ENCODE measurements around the gene IL12B. TPM values are rescaled to one million over a fixed set of nuclear protein-coding genes. Genes with fewer than 3 reads are reported as not detected.

IL12B gene
- total RNA-seq, 1 donor from 2014 or later, result not detected

GRCh38 chr5:159345336-159345735, 15.0 kb upstream of the IL12B start:
- H3K4me1 Mint-ChIP-seq (ENCODE audit: low read depth, unreplicated experiment), result no peaks in the 10 kb centered on the region
- no peak overlapping the region for H3K27ac Mint-ChIP-seq (ENCODE audit: unreplicated experiment)
- peaks cover 5% of the 10 kb centered on the region for H3K36me3 Mint-ChIP-seq (ENCODE audit: unreplicated experiment)
- no peak for DNase-seq
- peaks cover 4% of the 10 kb centered on the region for H3K27me3 Mint-ChIP-seq (ENCODE audit: unreplicated experiment)
- peaks cover 2% of the 10 kb centered on the region for H3K9me3 Mint-ChIP-seq (ENCODE audit: unreplicated experiment)
- TF ChIP-seq, protein P1, sequence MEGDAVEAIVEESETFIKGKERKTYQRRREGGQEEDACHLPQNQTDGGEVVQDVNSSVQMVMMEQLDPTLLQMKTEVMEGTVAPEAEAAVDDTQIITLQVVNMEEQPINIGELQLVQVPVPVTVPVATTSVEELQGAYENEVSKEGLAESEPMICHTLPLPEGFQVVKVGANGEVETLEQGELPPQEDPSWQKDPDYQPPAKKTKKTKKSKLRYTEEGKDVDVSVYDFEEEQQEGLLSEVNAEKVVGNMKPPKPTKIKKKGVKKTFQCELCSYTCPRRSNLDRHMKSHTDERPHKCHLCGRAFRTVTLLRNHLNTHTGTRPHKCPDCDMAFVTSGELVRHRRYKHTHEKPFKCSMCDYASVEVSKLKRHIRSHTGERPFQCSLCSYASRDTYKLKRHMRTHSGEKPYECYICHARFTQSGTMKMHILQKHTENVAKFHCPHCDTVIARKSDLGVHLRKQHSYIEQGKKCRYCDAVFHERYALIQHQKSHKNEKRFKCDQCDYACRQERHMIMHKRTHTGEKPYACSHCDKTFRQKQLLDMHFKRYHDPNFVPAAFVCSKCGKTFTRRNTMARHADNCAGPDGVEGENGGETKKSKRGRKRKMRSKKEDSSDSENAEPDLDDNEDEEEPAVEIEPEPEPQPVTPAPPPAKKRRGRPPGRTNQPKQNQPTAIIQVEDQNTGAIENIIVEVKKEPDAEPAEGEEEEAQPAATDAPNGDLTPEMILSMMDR (IDR thresholded peaks at IDR 0.05; ENCODE audit: partially characterized antibody, unreplicated experiment), result no peak
- no peak overlapping the region for H3K4me3 Mint-ChIP-seq (ENCODE audit: unreplicated experiment)

DNA sequence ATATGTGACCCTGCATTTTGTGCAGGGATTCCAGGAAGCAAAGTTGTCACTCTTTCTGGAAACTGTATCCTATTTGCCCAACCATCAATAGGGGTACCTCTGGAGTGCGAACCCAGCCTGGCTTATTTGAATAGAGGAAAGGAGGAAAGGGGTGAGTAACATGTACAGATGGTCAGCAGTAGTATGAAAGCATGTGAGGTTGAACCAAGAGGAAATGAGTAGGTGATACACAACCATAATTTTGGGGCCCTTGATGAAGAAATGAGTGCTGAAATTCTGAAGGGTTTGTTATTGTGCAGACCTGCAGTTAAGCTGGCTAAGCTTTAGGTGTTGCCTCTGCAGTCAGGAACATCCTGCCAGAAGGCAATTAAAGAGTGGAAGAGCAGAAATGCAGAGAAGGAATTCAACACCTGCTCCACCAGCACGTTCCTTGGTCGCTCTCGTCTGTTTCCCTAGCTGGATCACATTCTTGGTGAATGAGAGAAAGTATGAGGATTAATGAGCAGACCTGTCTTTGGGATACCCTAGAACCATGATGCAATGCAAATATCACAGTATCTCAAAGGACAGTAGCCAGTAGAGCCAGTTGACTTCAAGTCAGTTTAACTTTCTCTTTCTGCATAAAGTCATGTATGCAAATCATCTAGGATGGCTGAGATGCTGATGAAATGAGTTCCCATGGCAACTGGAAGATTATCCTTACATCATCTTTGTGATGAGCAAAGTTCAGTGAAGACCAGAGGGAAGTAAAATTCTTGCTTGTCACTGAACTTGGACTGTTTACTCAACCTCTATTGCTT, 13.2 kb upstream of the IL12B start:
- DNase-seq, result no peak
- peaks cover 5% of the 10 kb centered on the region for H3K36me3 Mint-ChIP-seq (ENCODE audit: unreplicated experiment)
- no peak overlapping the region for H3K27ac Mint-ChIP-seq (ENCODE audit: unreplicated experiment)
- H3K4me3 Mint-ChIP-seq (ENCODE audit: unreplicated experiment), result no peak overlapping the region
- H3K9me3 Mint-ChIP-seq (ENCODE audit: unreplicated experiment), result peaks cover 2% of the 10 kb centered on the region
- TF ChIP-seq, protein P1 (IDR thresholded peaks at IDR 0.05; ENCODE audit: partially characterized antibody, unreplicated experiment), result no peak
- peaks cover 4% of the 10 kb centered on the region for H3K27me3 Mint-ChIP-seq (ENCODE audit: unreplicated experiment)
- H3K4me1 Mint-ChIP-seq (ENCODE audit: low read depth, unreplicated experiment), result no peaks in the 10 kb centered on the region

- Mint-ChIP-seq H3K4me1 (ENCODE audit: low read depth, unreplicated experiment) (no peaks in the 10 kb centered on the region), H3K27ac (ENCODE audit: unreplicated experiment) (no peak overlapping the region), H3K36me3 (ENCODE audit: unreplicated experiment) (peaks cover 5% of the 10 kb centered on the region), H3K4me3 (ENCODE audit: unreplicated experiment) (no peak overlapping the region), H3K9me3 (ENCODE audit: unreplicated experiment) (peaks cover 2% of the 10 kb centered on the region), H3K27me3 (ENCODE audit: unreplicated experiment) (peaks cover 4% of the 10 kb centered on the region)
- TF ChIP-seq, protein P1 (IDR thresholded peaks at IDR 0.05; ENCODE audit: partially characterized antibody, unreplicated experiment), result no peak
- no peak for DNase-seq
Observed at GRCh38 chr5:159342840-159343239, 12.6 kb upstream of the IL12B start.

- TF ChIP-seq, protein P1 (IDR thresholded peaks at IDR 0.05; ENCODE audit: partially characterized antibody, unreplicated experiment), result no peak
Observed at GRCh38 chr5:159341906-159342310, 11.6 kb upstream of the IL12B start.

DNA sequence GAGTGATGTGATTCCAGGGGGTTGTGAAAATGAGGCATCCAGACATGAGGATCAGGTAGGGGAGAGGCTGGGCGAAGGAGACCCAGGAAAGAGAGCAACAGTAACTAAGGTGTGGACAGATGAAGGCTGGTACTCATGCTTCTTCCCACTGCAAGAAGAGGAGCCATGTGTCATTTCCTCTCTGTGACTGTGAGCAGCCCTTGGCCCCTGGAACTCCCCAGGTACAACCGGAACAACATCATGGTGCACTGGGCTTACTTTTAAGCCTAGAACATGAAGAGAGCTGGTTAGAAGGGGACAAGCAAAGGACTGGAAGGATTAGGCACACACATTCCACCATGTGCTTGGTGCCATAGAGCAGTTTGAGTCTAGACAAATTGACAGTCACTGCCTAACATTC, 10.9 kb upstream of the IL12B start:
- DNase-seq, result no peak
- Mint-ChIP-seq H3K27ac (ENCODE audit: unreplicated experiment) (no peak overlapping the region), H3K27me3 (ENCODE audit: unreplicated experiment) (peaks cover 1% of the 10 kb centered on the region), H3K4me3 (ENCODE audit: unreplicated experiment) (no peak overlapping the region), H3K36me3 (ENCODE audit: unreplicated experiment) (peaks cover 5% of the 10 kb centered on the region), H3K4me1 (ENCODE audit: low read depth, unreplicated experiment) (no peaks in the 10 kb centered on the region), H3K9me3 (ENCODE audit: unreplicated experiment) (peaks cover 2% of the 10 kb centered on the region)
- TF ChIP-seq, protein P1 (IDR thresholded peaks at IDR 0.05; ENCODE audit: partially characterized antibody, unreplicated experiment), result no peak

More at GRCh38 chr5:159341906-159342310, 11.6 kb upstream of the IL12B start:
- Mint-ChIP-seq H3K27me3 (ENCODE audit: unreplicated experiment) (peaks cover 1% of the 10 kb centered on the region), H3K27ac (ENCODE audit: unreplicated experiment) (no peak overlapping the region), H3K36me3 (ENCODE audit: unreplicated experiment) (peaks cover 5% of the 10 kb centered on the region), H3K4me1 (ENCODE audit: low read depth, unreplicated experiment) (no peaks in the 10 kb centered on the region), H3K9me3 (ENCODE audit: unreplicated experiment) (peaks cover 2% of the 10 kb centered on the region), H3K4me3 (ENCODE audit: unreplicated experiment) (no peak overlapping the region)
- no peak for DNase-seq

Data from glutamatergic neuron (in vitro differentiated cells).